T-cell (primary cell): ENCODE measurements around the gene NUP54. TPM values are rescaled to one million over a fixed set of nuclear protein-coding genes. Genes with fewer than 3 reads are reported as not detected.
A peak's percentile ranks its signal among the peaks of the same experiment; 100 is the strongest.

Experiments used
- ATAC-seq, 4 experiments: fragments of 200-7000 bp in 3 of 4; fragments of 150-1000 bp in 1 of 4; cut with Tn5 transposase; replicated peaks in 1 of 4; 1 replicate in 3 of 4; 2 replicates in 1 of 4; pipeline ENCODE4 v1.10.0; 2021; ENCODE audit warnings: moderate library complexity in 3 of 4, mild to moderate bottlenecking in 2 of 4, moderate number of reproducible peaks in 1 of 4
- CTCF ChIA-PET, 2 donors: fragments of 300-600 bp; sonication (Branson Sonifier 250); formaldehyde crosslinking; loops; one replicate each; lab custom pipeline; 2022; ENCODE audit warnings: antibody characterized with exemption in 2 of 2; lab: Charles Lee
- POLR2A ChIA-PET, 2 donors: fragments of 300-600 bp; sonication (Branson Sonifier 250); formaldehyde crosslinking; loops; one replicate each; lab custom pipeline; 2022; ENCODE audit warnings: antibody characterized with exemption in 2 of 2; lab: Charles Lee
- DNase-seq, 35 experiments: peaks; one replicate each; pipeline versions ENCODE4 v3.0.0 to v3.0.0-alpha.2; 2013 to 2023
- H3K27ac ChIP-seq: one replicate; pipeline ENCODE4 v1.5.1; 2013; ENCODE audit warnings: low read length
- H3K27me3 ChIP-seq, 2 experiments: replicated peaks in 1 of 2; 1 replicate in 1 of 2; 2 replicates in 1 of 2; pipeline versions ENCODE4 v1.6.1 to v1.7.0; 2013; ENCODE audit warnings: low read length in 1 of 2, mixed read lengths in 1 of 2; ENCODE audit not compliant: control insufficient read depth in 2 of 2, insufficient read depth in 2 of 2; ENCODE audit errors: extremely low read depth in 1 of 2
- H3K36me3 ChIP-seq, 2 donors: 1 replicate in 1 of 2; 2 replicates in 1 of 2; pipeline versions ENCODE4 v1.6.1 to v1.7.0; 2013; ENCODE audit warnings: low read length in 1 of 2; ENCODE audit not compliant: control insufficient read depth in 2 of 2, insufficient read depth in 1 of 2; ENCODE audit errors: extremely low read depth in 1 of 2
- H3K4me1 ChIP-seq, 2 experiments: 1 replicate in 1 of 2; 2 replicates in 1 of 2; pipeline versions ENCODE4 v1.6.1 to v1.7.0; 2013; ENCODE audit warnings: low read length in 2 of 2, mixed read lengths in 1 of 2; ENCODE audit not compliant: insufficient read depth in 2 of 2, control insufficient read depth in 1 of 2; ENCODE audit errors: extremely low read depth in 1 of 2
- H3K4me3 ChIP-seq, 2 donors: 1 replicate in 1 of 2; 2 replicates in 1 of 2; pipeline versions ENCODE4 v1.5.1 to v1.7.0; 2013; ENCODE audit warnings: mild to moderate bottlenecking in 2 of 2, low read length in 1 of 2, moderate library complexity in 1 of 2; ENCODE audit not compliant: control insufficient read depth in 1 of 2; ENCODE audit errors: extremely low read depth in 1 of 2
- H3K9me3 ChIP-seq: 2 replicates; pipeline ENCODE4 v1.7.0; 2013
- H3K27ac Mint-ChIP-seq, 2 donors: one replicate each; pipeline ENCODE4 v1.8.0; 2020 to 2021; ENCODE audit warnings: mild to moderate bottlenecking in 2 of 2, mixed read lengths in 2 of 2
- H3K27me3 Mint-ChIP-seq, 2 donors: one replicate each; pipeline ENCODE4 v1.8.0; 2021 to 2022; ENCODE audit warnings: mixed read lengths in 2 of 2
- H3K36me3 Mint-ChIP-seq: one replicate; pipeline ENCODE4 v1.8.0; 2021; ENCODE audit warnings: mixed read lengths
- H3K4me1 Mint-ChIP-seq, 3 donors: one replicate each; pipeline ENCODE4 v1.8.0; 2020 to 2022; ENCODE audit warnings: mixed read lengths in 3 of 3, mild to moderate bottlenecking in 1 of 3
- H3K4me3 Mint-ChIP-seq, 3 donors: one replicate each; pipeline ENCODE4 v1.8.0; 2020 to 2022; ENCODE audit warnings: mild to moderate bottlenecking in 3 of 3, mixed read lengths in 3 of 3, moderate library complexity in 3 of 3
- H3K9me3 Mint-ChIP-seq, 3 donors: one replicate each; pipeline ENCODE4 v1.8.0; 2020 to 2022; ENCODE audit warnings: mixed read lengths in 3 of 3
- whole genome bisulfite sequencing: methylation state at CpG from one replicate; pipeline ENCODE4 v1.1.5; 2013; ENCODE audit warnings: missing lambda C conversion rate; ENCODE audit not compliant: insufficient coverage; 5-methylcytosine and 5-hydroxymethylcytosine counted together
- total RNA-seq, 35 experiments: library from RNA in 6 of 35; stranded (reverse) in 6 of 35; fragments of 120-200 nt in 1 of 35; gene quantifications; one replicate each; pipeline versions ENCODE4 v1.2.1 to v1.2.4 and lab custom pipeline; 2013 to 2026

Gene NUP54
- total RNA-seq, 5 donors from 2014 or later (not counting 1 experiment from before 2014, with no cell fraction given), result 39.5 to 88.9 (median 48.3) TPM

DNA sequence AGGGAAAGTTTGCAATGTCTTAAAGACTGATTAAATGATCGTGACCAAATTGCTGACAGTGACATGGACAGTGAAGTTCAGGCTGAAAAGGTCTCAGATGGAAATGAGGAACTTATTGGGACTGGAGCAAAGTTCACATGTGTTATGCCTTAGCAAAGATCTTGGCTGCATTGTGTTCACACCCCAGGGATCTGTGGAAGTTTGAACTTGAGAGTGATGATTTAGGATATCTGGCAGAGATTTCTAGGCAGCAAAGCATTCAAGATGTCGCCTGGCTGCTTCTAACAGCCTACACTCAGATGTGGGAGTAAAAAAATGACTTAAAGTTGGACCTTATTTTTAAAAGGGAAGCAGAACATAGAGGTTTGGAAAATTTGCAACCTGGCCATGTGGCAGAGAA, 44.0 kb upstream of the NUP54 start:
- no peaks in the 10 kb centered on the region for H3K4me1 ChIP-seq
- H3K27me3 Mint-ChIP-seq, result no peaks in the 10 kb centered on the region
- H3K4me3 Mint-ChIP-seq, result no peak overlapping the region
- WGBS, result 88% methylated on average over 1 of the region's 2 CpGs
- H3K4me3 ChIP-seq, result no peak overlapping the region
- no peak overlapping the region for H3K27ac Mint-ChIP-seq
- H3K4me1 Mint-ChIP-seq, result peaks cover 4 to 11% (median 9%) of the 10 kb centered on the region in 3 donors
- peaks cover 3 to 41% of the 10 kb centered on the region in 2 donors for H3K36me3 ChIP-seq
- no peak for DNase-seq
- POLR2A ChIA-PET, result no interaction called here
- H3K36me3 Mint-ChIP-seq, result peaks cover 53% of the 10 kb centered on the region
- no peaks in the 10 kb centered on the region for H3K9me3 ChIP-seq
- peaks cover 3 to 9% (median 6%) of the 10 kb centered on the region in 3 donors for H3K9me3 Mint-ChIP-seq
- ATAC-seq, result no peak
- H3K27ac ChIP-seq, result no peak overlapping the region
- H3K27me3 ChIP-seq, result no peaks in the 10 kb centered on the region
- CTCF ChIA-PET, result no interaction called here

DNA sequence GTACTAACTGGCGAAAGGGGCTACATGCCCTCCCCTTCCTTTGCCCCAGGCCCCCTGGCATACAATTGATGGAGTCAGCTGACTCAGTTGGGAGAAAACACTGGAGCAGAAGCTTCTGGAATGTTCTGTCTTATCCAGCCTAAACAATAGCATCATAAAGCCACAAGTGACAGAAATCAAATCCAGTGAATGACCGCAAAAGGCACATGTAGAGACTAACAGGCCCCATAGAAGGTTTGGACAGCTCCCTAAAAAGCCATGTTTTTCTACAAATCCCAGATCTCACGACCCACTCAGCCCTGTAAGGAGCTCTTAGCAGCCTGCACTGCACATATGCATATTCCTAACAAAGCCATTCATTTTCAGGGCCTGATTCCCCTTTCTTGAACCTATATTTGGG, 40.4 kb upstream of the NUP54 start:
- WGBS, result 93% methylated on average over 2 of the region's 3 CpGs
- Histone ChIP-seq H3K9me3 (no peaks in the 10 kb centered on the region), H3K4me3 (no peak overlapping the region), H3K4me1 (no peaks in the 10 kb centered on the region), H3K27ac (no peak overlapping the region), H3K27me3 (no peaks in the 10 kb centered on the region), H3K36me3 (peaks cover 0 to 26% of the 10 kb centered on the region in 2 donors)
- H3K36me3 Mint-ChIP-seq, result peaks cover 33% of the 10 kb centered on the region
- CTCF ChIA-PET, result no interaction called here
- no peaks in the 10 kb centered on the region for H3K27me3 Mint-ChIP-seq
- H3K4me3 Mint-ChIP-seq, result no peak overlapping the region
- DNase-seq (no peak), ATAC-seq (no peak)
- POLR2A ChIA-PET, result no interaction called here
- peaks cover 3 to 9% (median 6%) of the 10 kb centered on the region in 3 donors for H3K9me3 Mint-ChIP-seq
- peaks cover 4 to 6% (median 4%) of the 10 kb centered on the region in 3 donors for H3K4me1 Mint-ChIP-seq
- no peak overlapping the region for H3K27ac Mint-ChIP-seq

DNA sequence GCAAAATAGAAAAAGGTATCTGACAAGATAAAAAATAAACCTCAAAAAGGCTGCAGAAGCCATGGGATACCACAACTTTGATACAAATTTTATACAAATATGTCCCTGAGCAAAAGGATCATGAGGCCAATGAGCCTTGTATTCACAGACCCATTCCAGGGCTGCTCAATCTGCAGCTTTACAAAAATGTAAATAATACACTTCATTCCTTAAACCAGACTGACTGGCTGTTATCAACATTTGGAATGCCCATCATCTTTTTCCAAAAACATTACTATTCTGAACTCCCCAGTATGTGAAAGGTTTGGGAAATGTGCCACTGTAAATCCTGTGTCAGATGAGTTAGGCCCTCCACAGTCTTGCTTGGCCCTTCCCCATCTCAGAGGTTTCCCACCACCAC, 40.0 kb upstream of the NUP54 start:
- H3K27me3 ChIP-seq, result no peaks in the 10 kb centered on the region
- H3K4me1 ChIP-seq, result no peaks in the 10 kb centered on the region
- no peaks in the 10 kb centered on the region for H3K9me3 ChIP-seq
- H3K27ac ChIP-seq, result no peak overlapping the region
- H3K36me3 ChIP-seq, result peaks cover 0 to 22% of the 10 kb centered on the region in 2 donors
- Mint-ChIP-seq H3K36me3 (peaks cover 29% of the 10 kb centered on the region), H3K9me3 (peaks cover 3 to 9% (median 6%) of the 10 kb centered on the region in 3 donors), H3K4me3 (no peak overlapping the region), H3K4me1 (peaks cover 4 to 6% (median 4%) of the 10 kb centered on the region in 3 donors), H3K27me3 (no peaks in the 10 kb centered on the region), H3K27ac (no peak overlapping the region)
- ATAC-seq (no peak), DNase-seq (no peak)
- ChIA-PET CTCF (no interaction called here), POLR2A (no interaction called here)
- no peak overlapping the region for H3K4me3 ChIP-seq

DNA sequence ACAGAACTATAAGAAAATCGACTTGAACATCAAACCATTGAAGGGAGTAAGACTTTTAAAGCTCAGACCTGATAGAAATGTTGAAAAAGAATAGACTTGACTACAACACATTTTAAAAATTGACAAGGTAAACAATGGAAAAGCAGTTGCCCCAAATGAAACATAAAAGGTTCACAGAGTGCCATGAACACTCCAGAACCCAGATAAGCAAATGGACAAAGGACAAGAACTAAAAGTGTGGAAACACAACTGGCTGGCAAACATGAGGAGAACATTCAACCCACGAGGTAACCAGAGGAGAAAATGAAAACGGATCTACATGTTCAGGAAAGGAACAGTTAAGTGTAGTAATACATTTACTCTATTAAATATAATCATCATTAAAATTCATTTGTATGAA, 39.0 kb upstream of the NUP54 start:
- H3K9me3 Mint-ChIP-seq, result peaks cover under 1 to 4% (median 4%) of the 10 kb centered on the region in 3 donors
- peaks cover 19% of the 10 kb centered on the region for H3K36me3 Mint-ChIP-seq
- CTCF ChIA-PET, result no interaction called here
- Histone ChIP-seq H3K27me3 (no peaks in the 10 kb centered on the region), H3K27ac (no peak overlapping the region), H3K4me3 (no peak overlapping the region), H3K36me3 (peaks cover 0 to 14% of the 10 kb centered on the region in 2 donors), H3K9me3 (no peaks in the 10 kb centered on the region), H3K4me1 (no peaks in the 10 kb centered on the region)
- DNase-seq (no peak), ATAC-seq (no peak)
- H3K27ac Mint-ChIP-seq, result no peak overlapping the region
- no CpG with 5 or more reads among the region's 3 CpGs for WGBS
- POLR2A ChIA-PET, result no interaction called here
- peaks cover 2 to 6% (median 4%) of the 10 kb centered on the region in 3 donors for H3K4me1 Mint-ChIP-seq
- no peaks in the 10 kb centered on the region for H3K27me3 Mint-ChIP-seq
- no peak overlapping the region for H3K4me3 Mint-ChIP-seq

DNA sequence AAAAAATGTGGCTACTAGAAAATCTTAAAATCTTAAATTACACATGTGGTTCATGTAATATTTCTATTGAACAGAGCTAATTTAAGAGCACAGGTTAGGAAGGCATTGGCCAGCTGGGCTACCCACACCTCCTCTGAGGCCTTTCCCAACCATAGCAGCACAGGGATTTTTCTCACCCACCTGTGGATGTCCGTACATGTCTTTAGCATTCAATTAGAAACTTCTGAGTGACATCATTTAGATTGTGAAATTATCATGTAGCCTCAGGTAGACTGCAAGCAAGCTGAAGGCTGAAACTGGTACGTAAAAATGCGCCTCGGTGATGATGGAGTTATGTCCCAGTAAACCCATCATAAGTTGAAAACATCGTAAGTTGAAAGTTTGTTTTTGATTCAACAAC, 34.3 kb upstream of the NUP54 start:
- Mint-ChIP-seq H3K27ac (no peak overlapping the region), H3K27me3 (no peaks in the 10 kb centered on the region), H3K9me3 (no peaks in the 10 kb centered on the region), H3K36me3 (peaks cover 9% of the 10 kb centered on the region), H3K4me1 (peaks cover 2 to 6% (median 4%) of the 10 kb centered on the region in 3 donors), H3K4me3 (no peak overlapping the region)
- no peak overlapping the region for H3K4me3 ChIP-seq
- H3K9me3 ChIP-seq, result no peaks in the 10 kb centered on the region
- H3K27me3 ChIP-seq, result no peaks in the 10 kb centered on the region
- ChIA-PET POLR2A (no interaction called here), CTCF (interaction anchor here (0.6 to 5.3 kb wide), 3 partner anchors 194 to 599 kb away, joined by 3 to 151 read pairs (median 38); no protein-coding TSS in a partner anchor)
- H3K4me1 ChIP-seq, result peaks cover 0 to 3% of the 10 kb centered on the region in 2 experiments
- no CpG with 5 or more reads among the region's 5 CpGs for WGBS
- ATAC-seq (no peak), DNase-seq (no peak)
- H3K27ac ChIP-seq, result no peak overlapping the region
- peaks cover 0 to 12% of the 10 kb centered on the region in 2 donors for H3K36me3 ChIP-seq

DNA sequence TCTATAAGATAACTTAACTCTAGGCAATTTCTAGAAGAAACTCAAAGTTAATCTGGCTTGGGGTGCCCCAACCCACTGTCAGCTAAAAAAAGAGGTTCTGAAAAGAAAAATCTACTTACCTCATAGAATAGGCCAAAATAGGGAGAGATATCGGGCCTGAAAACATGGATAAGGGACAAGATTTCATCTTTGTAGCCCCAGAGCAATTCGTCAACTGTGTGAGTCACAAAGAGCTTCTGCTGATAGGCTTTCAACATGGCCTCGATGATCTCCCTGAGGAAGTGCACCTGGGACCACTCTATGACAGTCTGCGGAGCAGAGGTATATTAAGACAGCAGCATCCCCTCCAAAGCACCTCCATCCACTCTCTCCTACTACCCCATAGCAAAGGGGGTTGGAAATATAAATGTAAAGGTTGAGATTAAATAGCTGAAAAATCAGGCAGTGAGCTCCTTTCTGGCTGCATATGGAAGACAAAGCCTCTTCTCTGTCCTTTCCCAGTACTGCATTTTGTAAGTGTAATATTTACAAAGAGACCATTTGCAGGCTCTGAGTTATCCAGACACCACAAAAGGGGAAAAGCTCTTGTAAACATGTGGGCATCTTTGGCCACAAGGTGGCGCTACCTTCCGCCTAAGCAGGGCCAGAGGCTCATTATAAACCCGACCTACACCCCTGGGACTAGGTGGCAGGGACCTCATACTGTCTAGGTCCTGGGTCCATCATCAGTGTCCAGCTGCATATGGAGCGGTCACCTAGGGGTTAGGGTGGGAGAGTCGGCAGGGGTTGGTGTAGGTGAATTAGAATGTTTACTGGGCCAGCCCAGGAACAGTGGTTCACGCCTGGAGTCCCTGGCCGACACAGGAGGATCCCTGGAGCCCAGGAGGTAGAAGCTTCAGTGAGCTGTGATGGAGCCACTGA, 31.5 kb upstream of the NUP54 start:
- no peak overlapping the region for H3K27ac Mint-ChIP-seq
- peak; percentile 77 to 88 (median 80) for ATAC-seq
- POLR2A ChIA-PET, result interaction anchor here (0.6 kb wide), 3 partner anchors 27 to 199 kb away, joined by 3 to 4 read pairs (median 3); no protein-coding TSS in a partner anchor

More for the DNA sequence above, 31.5 kb upstream of the NUP54 start:
- Mint-ChIP-seq H3K9me3 (no peaks in the 10 kb centered on the region), H3K4me1 (peaks cover 0 to 2% (median 0%) of the 10 kb centered on the region in 3 donors), H3K27me3 (no peaks in the 10 kb centered on the region), H3K36me3 (peaks cover 17% of the 10 kb centered on the region), H3K4me3 (no peak overlapping the region)
- CTCF ChIA-PET, result interaction anchor here (0.6 to 5.3 kb wide), 41 partner anchors 9 to 1643 kb away, joined by 3 to 151 read pairs (median 3); partner anchors contain the start of genes NUP54 (in 1 of the 2) and STBD1 (in 1 of the 2)
- H3K4me3 ChIP-seq, result no peak overlapping the region
- peaks cover 0 to 16% of the 10 kb centered on the region in 2 donors for H3K36me3 ChIP-seq
- DNase-seq, result peak; percentile 59 to 90 (median 78)
- no peaks in the 10 kb centered on the region for H3K9me3 ChIP-seq
- WGBS, result 81% methylated on average over 7 of the region's 11 CpGs
- H3K27ac ChIP-seq, result no peak overlapping the region
- peaks cover 0 to 3% of the 10 kb centered on the region in 2 experiments for H3K4me1 ChIP-seq
- no peaks in the 10 kb centered on the region for H3K27me3 ChIP-seq
